Neural crest cell (in vitro differentiated cells): Measurements from ENCODE around the gene CECR2. TPM values are rescaled to one million over a fixed set of nuclear protein-coding genes. Genes with fewer than 3 reads are reported as not detected.
A peak's percentile ranks its signal among the peaks of the same experiment; 100 is the strongest.

Experiments used
- DNase-seq: peaks from one replicate; pipeline ENCODE4 v3.0.0; 2021; ENCODE audit warnings: low read depth, mixed read lengths, low spot score
- H3K27ac Mint-ChIP-seq: one replicate; pipeline ENCODE4 v1.8.0; 2021; ENCODE audit warnings: mild to moderate bottlenecking, mixed read lengths; ENCODE audit not compliant: unreplicated experiment
- H3K27me3 Mint-ChIP-seq: 2 replicates; pipeline ENCODE4 v1.8.0; 2021; ENCODE audit warnings: low read depth, mild to moderate bottlenecking, mixed read lengths
- H3K36me3 Mint-ChIP-seq: 2 replicates; pipeline ENCODE4 v1.8.0; 2021; ENCODE audit warnings: low read depth, mild to moderate bottlenecking, mixed read lengths
- H3K4me1 Mint-ChIP-seq: 2 replicates; pipeline ENCODE4 v1.8.0; 2021; ENCODE audit warnings: mixed read lengths
- H3K4me3 Mint-ChIP-seq: one replicate; pipeline ENCODE4 v1.8.0; 2021; ENCODE audit warnings: mild to moderate bottlenecking, mixed read lengths
- H3K9me3 Mint-ChIP-seq: 2 replicates; pipeline ENCODE4 v1.8.0; 2021; ENCODE audit warnings: mixed read lengths
- CTCF ChIP-seq: fragments of 200-600 bp; sonication (generic); conservative IDR thresholded peaks from 2 replicates; pipeline ENCODE4 v1.5.0; 2021; ENCODE audit warnings: antibody characterized with exemption, mild to moderate bottlenecking
- total RNA-seq: library from RNA; stranded (reverse); gene quantifications from 2 replicates; pipeline ENCODE4 v1.2.1, GENCODE V29; 2021

The CECR2 gene
- total RNA-seq, 1 donor from 2014 or later = 32.8 TPM

- Mint-ChIP-seq H3K36me3 (no peaks in the 10 kb centered on the region), H3K4me3 (no peak overlapping the region), H3K9me3 (no peaks in the 10 kb centered on the region), H3K4me1 (peaks cover 22% of the 10 kb centered on the region), H3K27ac (no peak overlapping the region), H3K27me3 (no peaks in the 10 kb centered on the region)
- no peak for DNase-seq
- TF ChIP-seq CTCF = no peak
These were observed 42.0 kb downstream of the CECR2 start for GRCh38 chr22:17411213-17411612.

GRCh38 chr22:17412232-17412631 lies 43.0 kb downstream of the CECR2 start:
- peaks cover 22% of the 10 kb centered on the region for H3K4me1 Mint-ChIP-seq
- H3K4me3 Mint-ChIP-seq = no peak overlapping the region
- no peaks in the 10 kb centered on the region for H3K9me3 Mint-ChIP-seq
- no peaks in the 10 kb centered on the region for H3K27me3 Mint-ChIP-seq
- TF ChIP-seq CTCF = no peak
- H3K27ac Mint-ChIP-seq = peak overlapping the region; percentile 3
- no peak for DNase-seq
- H3K36me3 Mint-ChIP-seq = no peaks in the 10 kb centered on the region

- no peaks in the 10 kb centered on the region for H3K36me3 Mint-ChIP-seq
- no peak overlapping the region for H3K4me3 Mint-ChIP-seq
- peaks cover 17% of the 10 kb centered on the region for H3K4me1 Mint-ChIP-seq
- H3K9me3 Mint-ChIP-seq = no peaks in the 10 kb centered on the region
- no peak for TF ChIP-seq CTCF
- DNase-seq = no peak
- H3K27ac Mint-ChIP-seq = no peak overlapping the region
- H3K27me3 Mint-ChIP-seq = no peaks in the 10 kb centered on the region
These were observed 49.6 kb downstream of the CECR2 start for GRCh38 chr22:17418890-17419324.

- Mint-ChIP-seq H3K4me1 (peaks cover 17% of the 10 kb centered on the region), H3K27me3 (no peaks in the 10 kb centered on the region), H3K36me3 (no peaks in the 10 kb centered on the region), H3K9me3 (no peaks in the 10 kb centered on the region), H3K27ac (no peak overlapping the region), H3K4me3 (no peak overlapping the region)
- DNase-seq = no peak
- no peak for TF ChIP-seq CTCF
These were observed 50.1 kb downstream of the CECR2 start for GRCh38 chr22:17419348-17419747.

GRCh38 chr22:17422736-17423343 lies 53.6 kb downstream of the CECR2 start:
- Mint-ChIP-seq H3K9me3 (peaks cover 3% of the 10 kb centered on the region), H3K27ac (no peak overlapping the region), H3K4me3 (no peak overlapping the region), H3K4me1 (peaks cover 19% of the 10 kb centered on the region), H3K36me3 (peaks cover 10% of the 10 kb centered on the region), H3K27me3 (no peaks in the 10 kb centered on the region)
- DNase-seq = no peak
- TF ChIP-seq CTCF = no peak
